Measurements from ENCODE around the gene POU2F2. TPM values are rescaled to one million over a fixed set of nuclear protein-coding genes. Genes with fewer than 3 reads are reported as not detected.

POU2F2 gene
- polyA plus RNA-seq, 1 of the 3 experiments (the other 2 are of a cell fraction), result 0.49 TPM

GRCh38 chr19:42095142-42095813, 37.0 kb downstream of the POU2F2 start:
- POLR2A ChIA-PET, result no interaction called here

GRCh38 chr19:42093926-42094325, 38.3 kb downstream of the POU2F2 start:
- Histone ChIP-seq H4K20me1 (ENCODE audit: insufficient read depth) (no peaks in the 10 kb centered on the region), H3K9me2 (no peaks in the 10 kb centered on the region), H3K36me3 (replicated peaks in 1 of 2; ENCODE audit: control insufficient read depth in 1 of 2, insufficient read depth in 2 of 2, low read length in 1 of 2) (no peaks in the 10 kb centered on the region), H3K4me1 (ENCODE audit: control insufficient read depth in 1 of 2, insufficient read depth in 2 of 2, low read depth in 1 of 2, low read length in 1 of 2) (peaks cover 2 to 8% of the 10 kb centered on the region in 2 experiments; a peak in 3 of 4 replicates), H3K4me3 (ENCODE audit: low read depth in 2 of 2, low read length in 1 of 2) (no peak overlapping the region), H3K27me3 (ENCODE audit: insufficient read depth) (no peaks in the 10 kb centered on the region), H3K27ac (ENCODE audit: low read depth in 2 of 2, low read length in 1 of 2) (no peak overlapping the region), H3K79me2 (ENCODE audit: insufficient read depth) (no peaks in the 10 kb centered on the region), H3K9me3 (no peaks in the 10 kb centered on the region), H2AFZ (ENCODE audit: low read depth) (no peak overlapping the region), H3K4me2 (no peak overlapping the region), H3F3A (replicated peaks; ENCODE audit: insufficient read depth) (peaks cover 3% of the 10 kb centered on the region), H3K9ac (no peak overlapping the region)
- no peak for DNase-seq
- WGBS (ENCODE audit: low lambda C conversion rate), result 77% methylated on average over 4 of the region's 4 CpGs
- POLR2A ChIA-PET, result no interaction called here
- CTCF ChIA-PET, result interaction anchor here (2.3 to 5.1 kb wide), 2 partner anchors 12 to 14 kb away, joined by 6 to 27 read pairs; no protein-coding TSS in a partner anchor
- TF ChIP-seq TEAD4 (IDR thresholded peaks at IDR 0.05; ENCODE audit: borderline replicate concordance, insufficient read depth) (no peak), TCF12 (IDR thresholded peaks at IDR 0.05) (no peak), CTCF (IDR thresholded peaks at IDR 0.05) (no peak), MAX (IDR thresholded peaks at IDR 0.05; ENCODE audit: low read depth) (no peak), RCOR1 (IDR thresholded peaks at IDR 0.05; ENCODE audit: low read length) (no peak), USF2 (IDR thresholded peaks at IDR 0.05; ENCODE audit: borderline replicate concordance, low read depth, low read length) (no peak), RXRA (IDR thresholded peaks at IDR 0.05; ENCODE audit: borderline replicate concordance, low read depth) (no peak), CHD2 (IDR thresholded peaks at IDR 0.05; ENCODE audit: low read length, partially characterized antibody) (no peak)

More at GRCh38 chr19:42095142-42095813, 37.0 kb downstream of the POU2F2 start:
- H3F3A ChIP-seq (replicated peaks; ENCODE audit: insufficient read depth), result peaks cover 3% of the 10 kb centered on the region
- TF ChIP-seq CHD2 (IDR thresholded peaks at IDR 0.05; ENCODE audit: low read length, partially characterized antibody) (no peak), EZH2phosphoT487 (IDR thresholded peaks at IDR 0.05; ENCODE audit: borderline replicate concordance, low read depth) (no peak), TEAD4 (IDR thresholded peaks at IDR 0.05; ENCODE audit: borderline replicate concordance, insufficient read depth) (no peak), USF2 (IDR thresholded peaks at IDR 0.05; ENCODE audit: borderline replicate concordance, low read depth, low read length) (no peak), ZBTB33 (IDR thresholded peaks at IDR 0.05; ENCODE audit: borderline replicate concordance, low read depth) (no peak), FOSL2 (IDR thresholded peaks at IDR 0.05; ENCODE audit: borderline replicate concordance, low read depth) (no peak)
- no peaks in the 10 kb centered on the region for H3K9me3 ChIP-seq
- peaks cover 0 to 13% of the 10 kb centered on the region in 2 experiments; a peak in 1 of 4 replicates for H3K4me1 ChIP-seq (ENCODE audit: control insufficient read depth in 1 of 2, insufficient read depth in 2 of 2, low read depth in 1 of 2, low read length in 1 of 2)
- H2AFZ ChIP-seq (ENCODE audit: low read depth), result no peak overlapping the region
- H3K9ac ChIP-seq, result no peak overlapping the region
- H3K36me3 ChIP-seq (replicated peaks in 1 of 2; ENCODE audit: control insufficient read depth in 1 of 2, insufficient read depth in 2 of 2, low read length in 1 of 2), result no peaks in the 10 kb centered on the region
- no peak overlapping the region for H3K4me3 ChIP-seq (ENCODE audit: low read depth in 2 of 2, low read length in 1 of 2)
- H4K20me1 ChIP-seq (ENCODE audit: insufficient read depth), result no peaks in the 10 kb centered on the region
- 79% methylated on average over 24 of the region's 36 CpGs for WGBS (ENCODE audit: low lambda C conversion rate)
- H3K27me3 ChIP-seq (ENCODE audit: insufficient read depth), result no peaks in the 10 kb centered on the region
- no peak overlapping the region for H3K4me2 ChIP-seq
- no peaks in the 10 kb centered on the region for H3K79me2 ChIP-seq (ENCODE audit: insufficient read depth)
- H3K9me2 ChIP-seq, result no peaks in the 10 kb centered on the region
- CTCF ChIA-PET, result interaction anchor here (2.3 to 5.1 kb wide), 2 partner anchors 13 kb away, joined by 6 to 27 read pairs; no protein-coding TSS in a partner anchor
- no peak overlapping the region for H3K27ac ChIP-seq (ENCODE audit: low read depth in 2 of 2, low read length in 1 of 2)
- DNase-seq, result no peak

Measured in SK-N-SH (cell line).